Motor neuron (in vitro differentiated cells): ENCODE measurements around the gene SLC22A1. TPM values are rescaled to one million over a fixed set of nuclear protein-coding genes. Genes with fewer than 3 reads are reported as not detected.
"Not testable (repeated sequence)": the region's sequence is repeated elsewhere in the genome, so short reads cannot be mapped to it uniquely, and the experiment has no call there.

Source experiments
- ATAC-seq, 8 experiments: fragments of 200-7000 bp; cut with Tn5 transposase; replicated peaks in 6 of 8; 2 replicates each; pipeline ENCODE4 v1.8.0; 2021; ENCODE audit warnings: mild to moderate bottlenecking in 8 of 8, moderate library complexity in 8 of 8
- H3K27ac ChIP-seq, 2 donors: fragments of 250-450 bp; sonication (Bioruptor Pico); 2 replicates each; pipeline ENCODE4 v1.9.0; 2021; ENCODE audit warnings: antibody characterized with exemption in 2 of 2, mild to moderate bottlenecking in 2 of 2, moderate library complexity in 1 of 2
- H3K4me1 ChIP-seq, 2 donors: fragments of 250-450 bp; sonication (Bioruptor Pico); replicated peaks in 1 of 2; 2 replicates each; pipeline ENCODE4 v1.6.1; 2021; ENCODE audit warnings: antibody characterized with exemption in 2 of 2, mild to moderate bottlenecking in 2 of 2, moderate library complexity in 1 of 2
- H3K4me3 ChIP-seq, 5 donors: fragments of 250-450 bp; sonication (Bioruptor Pico); 2 replicates each; pipeline ENCODE4 v1.9.0; 2021; ENCODE audit warnings: antibody characterized with exemption in 5 of 5, mild to moderate bottlenecking in 5 of 5, moderate library complexity in 4 of 5
- WGBS, 10 experiments: fragments of 450-650 bp; shearing (Covaris generic); methylation state at CpG; one replicate each; pipeline ENCODE4 v1.0.0; 2022; 5-methylcytosine and 5-hydroxymethylcytosine counted together
- in situ Hi-C, 9 experiments: fragments of 400-800 bp; cut with MboI; loops; one replicate each; pipeline ENCODE4 v1.15.0; 2021; ENCODE audit warnings: low sequenced_read_pairs in 9 of 9, low pct_unique_long_range_greater_than_20kb in 2 of 9; ENCODE audit not compliant: unreplicated experiment in 9 of 9
- total RNA-seq, 8 experiments: library from RNA; unstranded; fragments of 300-600 nt; gene quantifications; 2 replicates each; pipeline versions ENCODE4 v1.2.3 to v1.2.4, GENCODE V29; 2022

SLC22A1 gene
- total RNA-seq, 8 experiments from 2014 or later, result 0.11 to 5.1 (median 1.1) TPM; not detected in 1

- peak in 4 of 8 experiments; percentile 16 to 66 (median 63) for ATAC-seq
- H3K27ac ChIP-seq, result peak overlapping the region in 1 of 2 donors; percentile 60
- H3K4me1 ChIP-seq, result peaks cover 12 to 15% of the 10 kb centered on the region in 2 donors
- in situ Hi-C loops, result loop anchor here in 3 of 9 experiments (25.0 kb wide), 1 partner anchor 326 kb away; no protein-coding TSS in a partner anchor
- 27 to 90% (median 62%) methylated on average over 2 to 14 of the region's 21 CpGs; no CpG with 5 or more reads in 2 of the 10 experiments for WGBS, 10 experiments
- H3K4me3 ChIP-seq, result no peak overlapping the region
These were observed 14.5 kb downstream of the SLC22A1 start for GRCh38 chr6:160135907-160136655.

- in situ Hi-C loops, result loop anchor here in 3 of 9 experiments (25.0 kb wide), 1 partner anchor 325 kb away; no protein-coding TSS in a partner anchor
- WGBS, 10 experiments, result 66 to 100% (median 71%) methylated on average over 1 to 5 of the region's 12 CpGs; no CpG with 5 or more reads in 1 of the 10 experiments
- H3K4me3 ChIP-seq, result no peak overlapping the region
- no peak overlapping the region for H3K27ac ChIP-seq
- ATAC-seq, result peak in 2 of 8 experiments; percentile 21 to 32
- peaks cover 12% of the 10 kb centered on the region in 2 donors for H3K4me1 ChIP-seq
These were observed 15.7 kb downstream of the SLC22A1 start for GRCh38 chr6:160137130-160137988.

GRCh38 chr6:160137989-160138835, 16.6 kb downstream of the SLC22A1 start:
- WGBS, 10 experiments, result 0 to 100% (median 62%) methylated on average over 1 to 6 of the region's 8 CpGs; no CpG with 5 or more reads in 1 of the 10 experiments
- no peak overlapping the region for H3K27ac ChIP-seq
- in situ Hi-C loops, result loop anchor here in 3 of 9 experiments (25.0 kb wide), 1 partner anchor 324 kb away; no protein-coding TSS in a partner anchor
- peak in 3 of 8 experiments; percentile 25 to 40 (median 31) for ATAC-seq
- H3K4me1 ChIP-seq, result peaks cover 12% of the 10 kb centered on the region in 2 donors
- no peak overlapping the region for H3K4me3 ChIP-seq

DNA sequence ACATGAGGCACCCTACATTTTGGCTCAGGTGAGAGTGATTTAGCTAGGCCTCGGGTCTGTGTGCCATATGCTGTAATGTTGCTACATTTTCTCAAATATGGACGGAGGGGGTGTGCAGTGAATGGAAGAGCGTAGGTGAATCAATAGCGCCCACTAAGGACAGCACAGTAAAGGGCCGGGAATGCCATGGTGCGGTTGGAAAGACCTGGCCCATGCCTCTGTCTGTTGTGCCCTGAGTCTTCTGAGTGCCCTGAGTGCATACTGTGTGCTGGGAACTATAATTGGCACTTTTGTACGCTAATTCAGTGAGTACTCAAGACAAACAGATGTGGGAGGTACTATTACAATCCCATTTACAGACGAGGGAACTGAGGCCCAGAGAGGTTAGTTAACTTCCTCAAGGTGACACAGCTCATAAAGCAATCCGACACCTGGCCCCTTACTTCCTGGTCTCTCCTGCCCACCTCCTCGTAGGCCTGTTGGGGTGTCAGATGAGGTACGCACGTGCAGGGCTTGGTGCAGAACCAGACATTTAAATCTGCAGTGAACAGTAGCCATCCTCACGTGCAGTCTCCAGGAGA, 17.3 kb downstream of the SLC22A1 start:
- Histone ChIP-seq H3K4me1 (peaks cover 12% of the 10 kb centered on the region in 2 donors), H3K27ac (no peak overlapping the region), H3K4me3 (no peak overlapping the region)
- ATAC-seq, result no peak
- WGBS, 10 experiments, result 68 to 100% (median 89%) methylated on average over 1 to 8 of the region's 13 CpGs; no CpG with 5 or more reads in 1 of the 10 experiments
- in situ Hi-C loops, result loop anchor here in 3 of 9 experiments (25.0 kb wide), 1 partner anchor 323 kb away; no protein-coding TSS in a partner anchor

DNA sequence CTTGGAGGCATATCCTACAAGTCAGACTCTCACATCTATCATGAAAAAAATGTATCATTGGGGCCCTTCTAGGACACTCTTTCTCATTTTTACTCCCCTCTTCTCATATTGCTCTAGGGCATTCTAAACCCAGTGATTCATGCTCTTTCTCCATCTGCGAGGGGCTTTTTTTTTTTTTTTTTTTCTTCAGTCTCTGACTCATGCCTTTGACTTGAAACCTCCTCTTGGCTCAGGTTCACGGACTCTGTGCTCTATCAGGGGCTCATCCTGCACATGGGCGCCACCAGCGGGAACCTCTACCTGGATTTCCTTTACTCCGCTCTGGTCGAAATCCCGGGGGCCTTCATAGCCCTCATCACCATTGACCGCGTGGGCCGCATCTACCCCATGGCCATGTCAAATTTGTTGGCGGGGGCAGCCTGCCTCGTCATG, 17.8 kb downstream of the SLC22A1 start:
- in situ Hi-C loops, result loop anchor here in 3 of 9 experiments (25.0 kb wide), 1 partner anchor 323 kb away; no protein-coding TSS in a partner anchor
- 14 to 100% (median 85%) methylated on average over 1 to 9 of the region's 12 CpGs for WGBS, 10 experiments

GRCh38 chr6:160140493-160140892, 18.9 kb downstream of the SLC22A1 start:
- not testable (repeated sequence) for ATAC-seq, H3K27ac ChIP-seq, H3K4me3 ChIP-seq
- in situ Hi-C loops, result loop anchor here in 3 of 9 experiments (25.0 kb wide), 1 partner anchor 322 kb away; no protein-coding TSS in a partner anchor
- H3K4me1 ChIP-seq, result peaks cover 8 to 10% of the 10 kb centered on the region in 2 donors
- WGBS, 10 experiments, result 94 to 100% (median 95%) methylated on average over 3 of the region's 3 CpGs; no CpG with 5 or more reads in 7 of the 10 experiments

More for the DNA sequence above, 17.8 kb downstream of the SLC22A1 start:
- Histone ChIP-seq H3K4me3 (no peak overlapping the region), H3K4me1 (peaks cover 12% of the 10 kb centered on the region in 2 donors), H3K27ac (no peak overlapping the region)
- peak; percentile 40 to 71 (median 64) for ATAC-seq

DNA sequence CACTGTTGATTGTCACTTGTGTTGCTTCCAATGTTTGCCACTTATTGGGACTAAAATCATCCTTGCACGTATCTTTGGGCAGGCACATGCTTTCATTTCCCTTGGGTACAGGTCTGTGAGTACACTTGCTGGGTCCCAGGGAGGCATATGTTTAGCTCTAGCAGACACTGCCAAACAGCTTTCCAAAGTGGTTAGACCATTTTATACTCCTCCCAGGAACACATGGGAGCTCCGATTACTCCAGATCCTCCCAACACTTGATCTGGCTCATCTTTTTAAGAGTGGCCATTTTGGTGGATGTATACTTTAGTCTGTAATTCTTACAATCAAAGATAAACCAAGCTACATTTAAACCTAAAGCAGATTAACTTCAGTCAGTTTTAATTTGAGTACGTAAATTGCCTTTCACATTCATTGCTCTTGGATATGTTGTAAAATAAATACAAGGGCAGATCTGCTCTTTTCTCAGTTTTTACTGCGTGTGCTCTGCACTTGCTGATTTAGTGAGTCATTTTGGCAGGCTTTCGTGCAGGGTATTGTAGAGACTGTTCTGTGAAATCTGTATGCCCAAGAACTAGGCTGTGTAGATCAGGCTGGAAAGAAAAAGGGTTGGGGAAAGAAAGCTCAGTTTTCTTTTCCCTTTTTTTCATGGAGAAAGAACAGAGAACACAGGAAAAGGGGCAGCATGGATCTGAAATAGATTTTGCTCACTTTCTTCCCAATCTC, 19.5 kb downstream of the SLC22A1 start:
- Histone ChIP-seq H3K4me1 (peaks cover 1 to 4% of the 10 kb centered on the region in 2 donors), H3K27ac (no peak overlapping the region), H3K4me3 (no peak overlapping the region)
- WGBS, 10 experiments, result 24 to 92% (median 77%) methylated on average over 2 to 5 of the region's 5 CpGs; no CpG with 5 or more reads in 1 of the 10 experiments
- peak in 3 of 8 experiments; percentile 30 to 77 (median 60) for ATAC-seq
- in situ Hi-C loops, result loop anchor here in 3 of 9 experiments (25.0 kb wide), 1 partner anchor 321 kb away; no protein-coding TSS in a partner anchor

DNA sequence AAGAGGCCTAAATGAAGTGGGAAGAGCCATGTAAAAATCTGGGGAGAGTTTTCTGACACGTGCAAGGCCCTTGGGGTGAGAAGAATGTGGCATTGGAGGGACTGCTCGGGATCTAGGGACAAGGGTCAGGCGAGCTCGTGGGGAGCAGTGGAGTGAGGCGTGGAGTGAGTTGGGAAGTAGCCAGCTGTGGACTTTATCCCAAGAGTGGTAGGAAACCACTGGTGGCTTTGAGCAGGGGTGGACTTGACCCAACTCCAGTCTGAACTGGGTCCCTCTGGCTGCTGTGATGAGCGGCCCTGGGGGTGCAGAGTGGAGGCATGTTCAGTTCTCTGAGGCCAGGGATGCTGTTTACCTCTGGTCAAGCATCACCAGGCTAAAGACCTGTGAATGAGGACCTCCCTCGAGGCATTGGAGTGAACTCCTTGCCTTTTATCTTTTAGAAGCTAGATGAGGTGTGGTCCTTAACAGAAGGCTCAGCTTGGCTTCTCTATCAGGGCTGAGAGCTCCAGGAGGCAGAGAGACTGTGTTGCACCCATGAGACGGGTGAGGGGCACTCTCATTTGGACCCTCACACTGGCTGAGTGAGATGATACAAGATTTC, 20.6 kb downstream of the SLC22A1 start:
- no peak for ATAC-seq
- Histone ChIP-seq H3K4me1 (no peaks in the 10 kb centered on the region), H3K4me3 (no peak overlapping the region), H3K27ac (no peak overlapping the region)
- WGBS, 10 experiments, result 70 to 100% (median 88%) methylated on average over 2 to 6 of the region's 8 CpGs; no CpG with 5 or more reads in 5 of the 10 experiments
- in situ Hi-C loops, result loop anchor here in 3 of 9 experiments (25.0 kb wide), 1 partner anchor 320 kb away; no protein-coding TSS in a partner anchor

DNA sequence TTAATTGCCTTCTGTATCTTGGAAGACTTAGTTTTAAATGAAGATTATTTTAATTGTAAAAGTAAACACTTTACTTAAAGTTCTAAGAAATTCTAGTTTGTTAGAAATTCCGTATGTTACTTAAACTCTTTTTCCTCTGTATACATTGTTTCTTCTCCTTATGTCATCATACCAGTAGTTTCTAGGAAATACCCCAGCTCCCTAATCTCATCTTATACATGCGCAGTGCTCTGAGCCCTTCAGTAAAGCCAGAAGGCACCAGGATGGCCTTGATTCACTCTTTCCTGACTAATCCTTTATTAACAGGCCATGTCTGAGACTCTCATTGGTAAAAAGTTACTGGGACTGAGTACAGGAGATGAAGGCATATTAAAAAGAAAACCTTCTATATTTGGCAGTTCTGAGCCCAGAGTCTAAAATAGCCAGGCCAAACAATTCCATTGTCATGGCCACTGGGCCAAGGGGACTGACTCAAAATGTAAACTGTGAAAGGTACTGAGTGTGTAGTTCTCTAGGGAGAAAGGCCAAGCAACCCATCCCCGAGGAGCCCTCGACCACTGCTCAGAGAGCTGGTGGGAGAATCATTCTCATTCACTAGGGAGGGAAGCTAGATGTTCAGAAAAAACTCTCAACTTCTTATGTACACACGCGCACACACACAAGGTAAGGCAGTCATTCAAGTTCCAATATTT, 25.0 kb downstream of the SLC22A1 start:
- ATAC-seq, result no peak

DNA sequence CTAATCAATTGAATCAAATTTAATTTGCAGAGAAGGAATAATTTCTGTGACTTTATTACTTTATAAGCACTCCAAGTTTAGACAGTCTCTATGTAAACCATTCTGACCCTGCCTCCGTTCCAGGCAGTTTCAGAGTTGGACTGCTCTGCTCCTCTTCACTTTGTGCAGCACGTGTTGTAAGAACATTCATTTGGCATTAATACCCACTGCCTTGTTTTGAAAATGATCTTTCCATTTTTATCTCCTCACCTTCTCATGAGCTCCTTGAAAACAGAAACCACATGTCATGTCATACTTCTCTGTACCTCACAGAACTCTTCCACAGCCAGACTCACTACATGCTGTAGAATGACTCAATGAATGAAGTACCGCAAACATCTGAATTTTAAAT, 25.5 kb downstream of the SLC22A1 start:
- H3K27ac ChIP-seq, result no peak overlapping the region
- H3K4me1 ChIP-seq, result no peaks in the 10 kb centered on the region
- ATAC-seq, result peak in 1 of 8 experiments; percentile 49
- 52 to 100% (median 95%) methylated on average over 1 to 3 of the region's 3 CpGs for WGBS, 10 experiments
- in situ Hi-C loops, result loop anchor here in 3 of 9 experiments (25.0 kb wide), 1 partner anchor 315 kb away; no protein-coding TSS in a partner anchor
- H3K4me3 ChIP-seq, result no peak overlapping the region

More for the DNA sequence above, 25.0 kb downstream of the SLC22A1 start:
- H3K4me1 ChIP-seq, result no peaks in the 10 kb centered on the region
- WGBS, 10 experiments, result 70 to 100% (median 92%) methylated on average over 1 to 6 of the region's 6 CpGs
- in situ Hi-C loops, result loop anchor here in 3 of 9 experiments (25.0 kb wide), 1 partner anchor 316 kb away; no protein-coding TSS in a partner anchor
- H3K27ac ChIP-seq, result no peak overlapping the region
- H3K4me3 ChIP-seq, result no peak overlapping the region
